Measurements from ENCODE around the gene NUCB1. TPM values are rescaled to one million over a fixed set of nuclear protein-coding genes. Genes with fewer than 3 reads are reported as not detected.

The NUCB1 gene
- polyA plus RNA-seq, 1 donor, result 175 TPM

- DNase-seq, result peak; percentile 83
Observed at GRCh38 chr19:48963371-48964204, 63.5 kb downstream of the NUCB1 start.

DNA sequence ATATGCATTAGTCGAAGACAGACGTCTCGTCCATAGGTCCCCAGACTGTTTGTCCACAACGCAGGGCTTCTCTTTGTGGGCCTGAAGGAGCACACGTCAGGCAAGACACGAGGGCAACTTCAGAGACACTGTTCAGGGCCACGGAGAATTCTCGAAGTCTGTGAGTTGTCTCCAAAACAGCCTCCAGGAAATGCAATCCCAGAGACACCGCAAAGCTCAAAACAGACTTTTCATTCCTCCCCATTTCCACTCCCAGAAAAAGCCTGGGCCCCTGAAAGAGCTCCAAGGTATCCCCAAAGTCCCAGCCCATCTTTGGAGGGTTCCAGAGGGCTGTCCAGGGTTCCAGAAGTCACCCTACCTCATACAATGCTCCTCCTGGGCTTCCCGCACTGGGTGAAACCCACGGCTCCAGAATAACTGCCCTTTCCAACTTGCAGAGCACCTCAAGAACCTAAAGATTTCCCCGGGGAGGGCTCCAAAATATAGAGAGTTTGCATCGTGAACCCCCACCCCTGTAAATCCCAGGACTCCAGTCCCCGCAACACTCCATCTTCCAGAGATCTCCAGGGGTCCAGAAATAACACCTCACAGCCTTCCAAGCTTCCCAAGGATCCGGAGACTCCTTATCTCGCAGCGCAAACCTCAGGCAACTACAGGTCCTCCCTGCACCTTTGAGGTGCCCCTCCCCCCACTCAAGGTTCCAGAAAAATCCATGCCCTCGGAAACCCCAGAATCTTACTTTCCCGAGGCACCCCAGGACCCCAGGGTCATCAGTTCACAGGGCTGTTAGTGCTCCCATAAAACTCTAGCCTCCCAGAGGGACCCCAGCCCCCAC, 64.3 kb downstream of the NUCB1 start:
- no peak for DNase-seq

GRCh38 chr19:48965040-48965805, 65.1 kb downstream of the NUCB1 start, which contains the start of gene FTL:
FTL (plus strand) TSS chr19:48965309; CDS start chr19:48965508, 199 bp downstream.
- peak; percentile 97 for DNase-seq

- DNase-seq, result peak; percentile 86
Observed at GRCh38 chr19:48965806-48966540, 65.9 kb downstream of the NUCB1 start.

GRCh38 chr19:48966541-48967345, 66.6 kb downstream of the NUCB1 start:
- DNase-seq, result no peak

DNA sequence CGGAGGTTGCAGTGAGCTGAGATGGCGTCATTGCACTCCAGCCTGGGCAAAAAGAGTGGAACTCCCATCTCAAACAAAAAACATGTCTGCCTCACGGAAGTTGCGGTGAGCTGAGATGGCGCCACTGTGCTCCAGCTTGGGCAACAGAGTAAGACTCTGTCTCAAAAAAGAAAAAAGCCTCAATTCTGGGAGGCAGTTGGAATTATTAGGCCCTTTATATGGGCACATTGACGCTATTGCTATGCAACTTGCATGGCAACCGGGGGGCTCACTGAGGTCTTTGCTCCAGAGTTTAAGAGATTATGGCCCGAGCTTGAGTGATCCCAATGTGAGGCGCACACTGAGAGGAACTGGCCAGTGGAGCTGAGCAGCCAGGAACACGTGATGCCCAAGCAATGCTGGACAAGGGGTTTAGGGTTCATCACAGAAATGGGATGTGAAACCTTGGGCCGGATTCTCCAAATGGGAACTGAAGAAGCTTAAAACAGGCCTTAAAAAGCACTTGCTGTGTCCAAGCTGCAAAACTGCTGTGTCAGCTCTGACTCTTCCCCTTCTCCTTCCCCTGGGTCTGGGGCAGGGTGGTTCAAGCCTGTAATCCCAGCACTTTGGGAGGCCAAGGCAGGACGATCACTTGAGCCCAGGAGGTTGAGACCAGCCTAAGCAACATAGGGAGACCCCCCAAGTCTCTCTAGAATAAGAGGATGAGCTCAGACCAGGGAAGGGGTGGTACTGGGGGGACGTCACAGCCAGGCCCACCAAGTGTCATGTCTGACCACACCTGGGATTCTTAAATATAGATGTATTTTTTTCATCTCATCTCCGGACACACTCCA, 67.5 kb downstream of the NUCB1 start:
- peak; percentile 45 for DNase-seq

GRCh38 chr19:48968179-48968661, 68.1 kb downstream of the NUCB1 start:
- DNase-seq, result no peak

- DNase-seq, result no peak
Observed at GRCh38 chr19:48968813-48969218, 68.7 kb downstream of the NUCB1 start.

DNA sequence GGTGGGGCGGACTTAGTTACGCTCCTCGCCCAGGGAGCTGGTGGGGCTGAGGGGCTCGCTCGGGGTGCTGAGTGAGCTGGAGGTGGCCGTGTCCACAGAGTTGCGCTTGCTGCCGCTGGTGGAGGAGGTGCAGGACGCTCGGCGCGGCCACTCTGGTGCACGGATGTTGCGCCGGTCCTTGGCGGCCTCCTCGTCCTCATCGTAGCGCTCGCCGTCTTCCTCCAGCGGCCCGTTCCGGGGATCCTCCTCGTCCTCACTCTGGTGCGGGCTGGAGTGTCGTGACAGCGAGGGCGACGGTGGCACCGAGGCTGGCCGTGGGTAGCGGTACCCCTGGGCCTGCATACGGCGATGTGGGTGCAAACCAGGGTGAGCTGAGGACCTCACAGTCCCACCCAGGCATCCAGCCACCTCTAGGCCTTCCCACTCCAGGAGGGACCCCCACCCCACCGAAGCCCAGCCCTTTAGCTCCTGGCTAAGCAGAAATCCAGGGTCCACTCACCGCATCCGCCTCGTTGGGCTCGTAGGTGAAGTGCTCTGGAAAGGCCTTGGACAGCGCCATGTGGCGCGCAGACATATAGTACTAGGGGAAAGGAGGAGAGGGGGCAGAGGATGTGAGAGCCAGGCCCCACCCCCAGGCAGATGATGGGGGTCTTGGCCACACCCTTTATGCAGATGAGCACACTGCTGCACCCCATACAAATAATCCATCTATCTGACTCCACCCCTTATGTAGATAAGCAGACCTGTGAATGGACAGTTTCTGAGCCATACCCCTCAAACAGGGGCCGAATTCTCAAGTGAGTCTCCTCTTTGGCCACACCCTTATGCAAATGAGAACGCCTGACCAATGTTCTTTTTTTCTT, 69.4 kb downstream of the NUCB1 start:
- no peak for DNase-seq

DNA sequence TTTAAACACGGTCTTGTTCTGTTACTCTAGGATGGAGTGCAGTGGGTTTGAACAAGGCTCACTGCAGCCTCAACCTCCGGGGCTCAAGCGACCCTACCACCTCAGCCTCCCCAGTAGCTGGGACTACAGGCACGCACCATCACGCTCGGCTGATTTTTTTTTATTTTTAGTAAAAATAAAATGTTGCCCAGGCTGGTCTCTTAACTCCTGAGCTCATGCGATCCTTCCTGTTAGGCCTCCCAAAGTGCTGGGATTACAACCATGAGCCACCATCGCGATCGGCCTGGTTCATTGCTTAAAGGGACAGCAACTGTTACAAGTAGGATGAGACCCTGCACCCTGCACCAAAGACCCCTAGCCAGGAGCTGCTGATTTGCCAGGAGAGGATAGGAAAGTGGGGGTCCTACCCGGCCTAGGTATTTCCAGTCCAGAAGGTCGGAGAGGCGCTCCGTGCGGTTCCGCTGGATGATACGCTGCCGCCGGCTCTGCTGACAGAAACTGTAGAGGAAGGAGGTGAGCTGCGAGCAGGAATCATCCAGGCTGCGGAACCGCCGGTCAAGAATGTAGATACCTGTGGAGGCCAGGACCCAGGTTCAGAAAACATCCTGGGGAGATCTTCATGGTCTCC, 70.1 kb downstream of the NUCB1 start:
- DNase-seq, result no peak

DNA sequence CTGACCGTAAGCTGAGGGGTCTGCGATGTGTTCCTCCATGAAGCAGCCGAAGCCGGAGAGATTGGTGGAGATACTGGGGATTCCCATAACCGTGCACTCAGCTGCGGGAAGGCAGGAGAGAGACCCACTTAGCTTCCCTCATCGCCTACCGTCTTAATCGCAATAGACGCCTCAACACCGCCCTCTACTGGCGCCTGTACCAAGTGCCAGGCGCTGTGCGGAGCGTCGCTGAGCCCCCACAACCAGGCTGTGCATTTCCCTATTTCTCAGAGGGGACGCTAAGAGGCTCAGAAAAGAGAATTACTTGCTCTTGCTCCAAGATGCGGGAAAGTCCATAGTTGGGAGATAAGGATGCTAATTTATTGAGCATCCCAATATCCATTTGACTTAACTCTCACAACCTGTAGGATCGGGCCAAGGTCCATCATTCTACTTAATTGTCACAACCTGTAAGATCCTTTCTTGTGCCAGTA, 70.8 kb downstream of the NUCB1 start:
- DNase-seq, result peak; percentile 83

Other genes with a start within 250 kb of the NUCB1 start
- 0.72 TPM for gene NTN5, start 227.3 kb upstream of the NUCB1 start, polyA plus RNA-seq (ENCODE audit: insufficient read length)
- gene FUT2, start 204.3 kb upstream of the NUCB1 start, polyA plus RNA-seq (ENCODE audit: insufficient read length), result 1.2 TPM
- gene MAMSTR, start 180.6 kb upstream of the NUCB1 start, polyA plus RNA-seq (ENCODE audit: insufficient read length), result 192 TPM
- 32.8 TPM for gene RASIP1, start 159.7 kb upstream of the NUCB1 start, polyA plus RNA-seq (ENCODE audit: insufficient read length)
- 0.96 TPM for gene IZUMO1, start 153.4 kb upstream of the NUCB1 start, polyA plus RNA-seq (ENCODE audit: insufficient read length)
- gene FUT1, start 147.7 kb upstream of the NUCB1 start, polyA plus RNA-seq (ENCODE audit: insufficient read length), result 1.2 TPM
- not detected for gene FGF21, start 144.8 kb upstream of the NUCB1 start, polyA plus RNA-seq (ENCODE audit: insufficient read length)
- gene BCAT2, start 89.3 kb upstream of the NUCB1 start, polyA plus RNA-seq (ENCODE audit: insufficient read length), result 28.5 TPM
- 3.8 TPM for gene HSD17B14, start 63.8 kb upstream of the NUCB1 start, polyA plus RNA-seq (ENCODE audit: insufficient read length)
- gene PLEKHA4, start 31.7 kb upstream of the NUCB1 start, polyA plus RNA-seq (ENCODE audit: insufficient read length), result 40.4 TPM
- 59.4 TPM for gene PPP1R15A, start 27.9 kb upstream of the NUCB1 start, polyA plus RNA-seq (ENCODE audit: insufficient read length)
- not detected for gene TULP2, start 1.6 kb upstream of the NUCB1 start, polyA plus RNA-seq (ENCODE audit: insufficient read length)
- 0.93 TPM for gene DHDH, start 33.4 kb downstream of the NUCB1 start, polyA plus RNA-seq (ENCODE audit: insufficient read length)
- 39.3 TPM for gene BAX, start 54.6 kb downstream of the NUCB1 start, polyA plus RNA-seq (ENCODE audit: insufficient read length)
- gene FTL, start 65.0 kb downstream of the NUCB1 start, polyA plus RNA-seq (ENCODE audit: insufficient read length), result 701 TPM
- 108 TPM for gene GYS1, start 93.0 kb downstream of the NUCB1 start, polyA plus RNA-seq (ENCODE audit: insufficient read length)
- gene RUVBL2, start 93.6 kb downstream of the NUCB1 start, polyA plus RNA-seq (ENCODE audit: insufficient read length), result 61.0 TPM
- not detected for gene LHB, start 116.8 kb downstream of the NUCB1 start, polyA plus RNA-seq (ENCODE audit: insufficient read length)
- not detected for gene CGB3, start 124.0 kb downstream of the NUCB1 start, polyA plus RNA-seq (ENCODE audit: insufficient read length)
- not detected for gene CGB2, start 131.6 kb downstream of the NUCB1 start, polyA plus RNA-seq (ENCODE audit: insufficient read length)
- not detected for gene CGB1, start 136.6 kb downstream of the NUCB1 start, polyA plus RNA-seq (ENCODE audit: insufficient read length)
- not detected for gene CGB5, start 143.5 kb downstream of the NUCB1 start, polyA plus RNA-seq (ENCODE audit: insufficient read length)
- not detected for gene CGB8, start 148.8 kb downstream of the NUCB1 start, polyA plus RNA-seq (ENCODE audit: insufficient read length)
- gene CGB7, start 157.4 kb downstream of the NUCB1 start, polyA plus RNA-seq (ENCODE audit: insufficient read length), result 2.3 TPM
- 5.8 TPM for gene NTF4, start 164.5 kb downstream of the NUCB1 start, polyA plus RNA-seq (ENCODE audit: insufficient read length)
- gene KCNA7, start 172.4 kb downstream of the NUCB1 start, polyA plus RNA-seq (ENCODE audit: insufficient read length), result 9.8 TPM
- gene SNRNP70, start 185.1 kb downstream of the NUCB1 start, polyA plus RNA-seq (ENCODE audit: insufficient read length), result 259 TPM
- gene LIN7B, start 214.1 kb downstream of the NUCB1 start, polyA plus RNA-seq (ENCODE audit: insufficient read length), result 13.4 TPM
- gene C19orf73, start 218.8 kb downstream of the NUCB1 start, polyA plus RNA-seq (ENCODE audit: insufficient read length), result 0.54 TPM
- gene PPFIA3, start 219.2 kb downstream of the NUCB1 start, polyA plus RNA-seq (ENCODE audit: insufficient read length), result 10.0 TPM

Data from hindlimb muscle (tissue), 1 donor.